ENCODE measurements around the gene TRPM3.

Gene TRPM3

GRCh38 chr9:70873506-70873905 lies 247.9 kb downstream of the TRPM3 start:
- in situ Hi-C loops (cut with HindIII; ENCODE audit: low sequenced_read_pairs), result no loop called here
- TF ChIP-seq CTCF (IDR thresholded peaks at IDR 0.05; ENCODE audit: low read depth, low read length, missing control alignments), result no peak
- DNase-seq (ENCODE audit: low read depth), result no peak
- no peak overlapping the region for H3K4me3 ChIP-seq (ENCODE audit: low read depth, low read length)

- DNase-seq (ENCODE audit: low read depth), result no peak
- peak overlapping the region; percentile 5 for H3K4me3 ChIP-seq (ENCODE audit: low read depth, low read length)
- in situ Hi-C loops (cut with HindIII; ENCODE audit: low sequenced_read_pairs), result no loop called here
- TF ChIP-seq CTCF (IDR thresholded peaks at IDR 0.05; ENCODE audit: low read depth, low read length, missing control alignments), result no peak
These were observed 252.5 kb downstream of the TRPM3 start for GRCh38 chr9:70868661-70869652.

GRCh38 chr9:70868041-70868440 lies 253.4 kb downstream of the TRPM3 start:
- DNase-seq (ENCODE audit: low read depth), result no peak
- no peak for TF ChIP-seq CTCF (IDR thresholded peaks at IDR 0.05; ENCODE audit: low read depth, low read length, missing control alignments)
- in situ Hi-C loops (cut with HindIII; ENCODE audit: low sequenced_read_pairs), result no loop called here
- no peak overlapping the region for H3K4me3 ChIP-seq (ENCODE audit: low read depth, low read length)

- no peak overlapping the region for H3K4me3 ChIP-seq (ENCODE audit: low read depth, low read length)
- no peak for TF ChIP-seq CTCF (IDR thresholded peaks at IDR 0.05; ENCODE audit: low read depth, low read length, missing control alignments)
- in situ Hi-C loops (cut with HindIII; ENCODE audit: low sequenced_read_pairs), result no loop called here
- DNase-seq (ENCODE audit: low read depth), result no peak
These were observed 255.9 kb downstream of the TRPM3 start for GRCh38 chr9:70865471-70865870.

GRCh38 chr9:70861797-70862196 lies 259.6 kb downstream of the TRPM3 start:
- in situ Hi-C loops (cut with HindIII; ENCODE audit: low sequenced_read_pairs), result no loop called here
- DNase-seq (ENCODE audit: low read depth), result no peak
- H3K4me3 ChIP-seq (ENCODE audit: low read depth, low read length), result no peak overlapping the region
- no peak for TF ChIP-seq CTCF (IDR thresholded peaks at IDR 0.05; ENCODE audit: low read depth, low read length, missing control alignments)

GRCh38 chr9:70861376-70861775 lies 260.0 kb downstream of the TRPM3 start:
- no peak for TF ChIP-seq CTCF (IDR thresholded peaks at IDR 0.05; ENCODE audit: low read depth, low read length, missing control alignments)
- no peak for DNase-seq (ENCODE audit: low read depth)
- in situ Hi-C loops (cut with HindIII; ENCODE audit: low sequenced_read_pairs), result no loop called here
- no peak overlapping the region for H3K4me3 ChIP-seq (ENCODE audit: low read depth, low read length)
